GM12865 (cell line): ENCODE data around the gene LDLRAD4.

Source experiments
- DNase-seq: peaks from one replicate; pipeline ENCODE4 v3.0.0; 2010; ENCODE audit warnings: low read depth
- H3K4me3 ChIP-seq: 2 replicates; pipeline ENCODE4 v1.5.1; 2011; ENCODE audit warnings: mild to moderate bottlenecking, low read depth, low read length, control low read depth
- TF ChIP-seq, protein P1 (sequence below): IDR thresholded peaks from 2 replicates; pipeline ENCODE4 v1.5.1; 2011; ENCODE audit warnings: low read length, control low read depth, low read depth, inconsistent platforms; ENCODE audit not compliant: insufficient read depth; ENCODE audit errors: missing control alignments

Gene LDLRAD4

DNA sequence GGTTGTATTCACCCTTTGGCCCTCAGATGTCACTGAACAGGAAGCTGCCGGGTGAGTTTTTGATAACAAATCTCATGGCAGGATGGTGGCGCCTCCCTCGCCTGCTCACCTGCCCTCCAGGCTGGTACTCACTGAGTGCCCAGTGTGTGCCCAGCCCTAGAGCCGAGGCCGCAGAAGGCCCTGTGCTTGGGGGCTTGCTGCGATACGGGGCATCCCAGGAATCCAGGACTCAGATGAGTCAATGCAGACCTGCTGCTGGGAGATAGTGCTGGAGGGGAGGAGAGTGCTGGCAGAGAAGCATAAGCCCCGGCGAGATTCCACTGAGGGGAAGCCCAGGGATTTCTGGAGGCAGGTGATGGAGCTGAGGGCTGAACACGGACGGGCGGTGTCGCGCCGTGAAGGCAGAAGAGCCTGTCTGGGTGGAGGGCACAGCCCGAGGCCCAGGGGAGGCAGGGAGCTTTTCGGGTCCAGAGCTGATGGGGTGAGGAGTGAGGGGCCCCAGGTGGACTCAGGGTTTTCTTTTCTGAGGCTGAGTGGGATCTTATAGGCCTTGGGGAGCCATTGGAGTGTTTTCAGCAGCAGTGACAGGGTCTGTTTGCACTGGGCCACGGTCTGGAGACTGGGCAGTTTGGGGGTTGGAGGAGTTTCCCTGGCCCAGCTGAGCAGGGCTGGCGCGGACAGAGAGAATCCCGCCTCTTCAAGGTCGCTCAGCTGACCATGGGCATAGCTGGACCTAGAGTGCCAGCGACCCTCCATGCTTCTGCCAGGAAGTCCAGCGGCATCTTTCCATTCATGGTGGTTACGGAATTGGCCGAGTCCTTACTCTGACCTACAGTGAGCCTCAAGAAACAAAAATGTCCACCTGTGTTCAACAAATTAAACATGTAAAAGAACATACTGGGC, 35.5 kb downstream of the LDLRAD4 start:
- no peak for DNase-seq
- no peak overlapping the region for H3K4me3 ChIP-seq
- TF ChIP-seq, protein P1, sequence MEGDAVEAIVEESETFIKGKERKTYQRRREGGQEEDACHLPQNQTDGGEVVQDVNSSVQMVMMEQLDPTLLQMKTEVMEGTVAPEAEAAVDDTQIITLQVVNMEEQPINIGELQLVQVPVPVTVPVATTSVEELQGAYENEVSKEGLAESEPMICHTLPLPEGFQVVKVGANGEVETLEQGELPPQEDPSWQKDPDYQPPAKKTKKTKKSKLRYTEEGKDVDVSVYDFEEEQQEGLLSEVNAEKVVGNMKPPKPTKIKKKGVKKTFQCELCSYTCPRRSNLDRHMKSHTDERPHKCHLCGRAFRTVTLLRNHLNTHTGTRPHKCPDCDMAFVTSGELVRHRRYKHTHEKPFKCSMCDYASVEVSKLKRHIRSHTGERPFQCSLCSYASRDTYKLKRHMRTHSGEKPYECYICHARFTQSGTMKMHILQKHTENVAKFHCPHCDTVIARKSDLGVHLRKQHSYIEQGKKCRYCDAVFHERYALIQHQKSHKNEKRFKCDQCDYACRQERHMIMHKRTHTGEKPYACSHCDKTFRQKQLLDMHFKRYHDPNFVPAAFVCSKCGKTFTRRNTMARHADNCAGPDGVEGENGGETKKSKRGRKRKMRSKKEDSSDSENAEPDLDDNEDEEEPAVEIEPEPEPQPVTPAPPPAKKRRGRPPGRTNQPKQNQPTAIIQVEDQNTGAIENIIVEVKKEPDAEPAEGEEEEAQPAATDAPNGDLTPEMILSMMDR = no peak

DNA sequence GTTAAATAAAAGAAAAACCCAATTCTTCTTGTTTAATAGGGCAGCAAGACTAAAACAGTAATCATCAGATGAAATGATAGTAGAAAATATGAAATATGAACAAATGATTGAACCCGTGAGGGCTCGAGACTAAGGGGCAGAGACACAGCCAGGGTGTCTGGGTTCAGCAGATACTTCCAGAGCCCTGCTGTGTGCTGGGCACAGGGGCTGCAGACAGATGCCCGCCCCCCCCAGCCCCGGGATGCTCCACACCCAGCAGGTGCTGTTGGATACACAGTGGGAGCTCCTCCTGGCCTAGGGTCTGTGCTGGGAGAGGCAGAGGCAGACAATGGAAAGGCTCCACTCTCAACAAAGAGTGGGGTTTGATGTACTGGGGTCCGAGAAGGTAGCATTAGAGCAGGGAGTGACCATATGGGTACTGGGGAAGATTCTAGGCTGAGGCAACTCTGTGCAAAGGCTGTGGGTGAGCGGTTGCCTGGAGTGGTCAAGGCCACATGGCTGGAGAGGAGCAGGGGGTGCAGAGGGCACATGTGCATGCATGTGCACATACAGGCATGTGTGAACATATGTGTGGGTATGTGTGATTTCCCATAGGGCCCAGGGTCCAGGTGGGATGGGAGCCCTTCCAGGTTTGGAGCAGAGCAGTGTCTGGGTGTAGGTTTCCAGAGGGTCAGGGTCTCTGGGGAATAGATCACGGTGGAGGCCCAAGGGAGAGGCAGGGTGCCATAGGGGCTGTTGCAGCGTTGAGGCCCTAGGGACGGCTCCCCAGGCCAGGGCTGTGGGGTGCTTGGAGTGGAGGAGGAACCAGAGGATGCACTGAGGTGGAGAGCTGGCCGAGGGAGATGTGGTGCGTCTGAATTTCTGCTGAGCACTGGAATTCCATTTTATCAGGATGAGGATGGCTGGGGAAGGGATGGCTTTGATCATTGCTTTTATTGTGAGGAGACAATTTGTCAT, 36.7 kb downstream of the LDLRAD4 start:
- DNase-seq = no peak
- TF ChIP-seq, protein P1 = no peak
- H3K4me3 ChIP-seq = no peak overlapping the region

DNA sequence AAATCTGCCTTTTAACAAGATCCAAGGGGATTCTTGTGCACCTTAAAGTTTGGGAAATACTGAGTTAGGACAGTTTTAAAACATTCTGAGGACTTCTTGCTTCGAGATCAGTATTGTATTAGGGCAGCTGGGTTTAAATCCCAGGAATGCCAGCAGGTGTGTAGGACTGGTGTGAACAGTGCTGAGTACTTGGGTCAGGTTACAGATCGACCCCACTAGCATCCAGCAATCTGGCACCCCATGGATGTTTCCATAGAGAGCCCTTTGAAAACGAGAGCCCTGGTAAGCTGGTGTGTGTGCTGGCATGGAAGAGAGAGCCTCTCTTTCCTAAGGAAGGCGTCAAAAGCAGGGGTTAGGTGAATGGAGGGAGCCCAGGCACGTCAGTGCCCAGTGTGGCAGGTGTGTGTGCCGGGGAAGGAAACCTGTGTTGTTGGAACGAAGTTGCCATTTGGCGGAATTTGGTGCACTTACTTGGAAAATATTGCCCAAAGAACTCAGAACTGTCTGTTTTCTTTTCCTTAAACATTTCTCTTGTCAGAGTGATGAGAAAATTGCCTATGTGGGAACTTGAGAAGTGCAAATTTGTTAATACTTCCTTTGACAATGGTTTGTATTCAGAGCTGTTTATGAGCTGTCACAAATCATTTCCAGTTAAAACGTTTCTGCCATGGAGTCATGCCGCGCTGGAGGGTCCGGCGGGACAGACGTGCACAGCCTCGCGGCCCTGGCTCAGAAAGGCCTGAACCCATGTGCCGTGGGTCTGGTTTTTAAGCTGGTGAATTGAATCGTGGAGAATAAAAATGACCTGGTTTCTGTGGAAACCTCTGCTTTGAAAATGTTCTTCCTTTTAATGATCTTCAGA, 38.1 kb downstream of the LDLRAD4 start:
- DNase-seq = no peak
- TF ChIP-seq, protein P1 = no peak
- H3K4me3 ChIP-seq = no peak overlapping the region

DNA sequence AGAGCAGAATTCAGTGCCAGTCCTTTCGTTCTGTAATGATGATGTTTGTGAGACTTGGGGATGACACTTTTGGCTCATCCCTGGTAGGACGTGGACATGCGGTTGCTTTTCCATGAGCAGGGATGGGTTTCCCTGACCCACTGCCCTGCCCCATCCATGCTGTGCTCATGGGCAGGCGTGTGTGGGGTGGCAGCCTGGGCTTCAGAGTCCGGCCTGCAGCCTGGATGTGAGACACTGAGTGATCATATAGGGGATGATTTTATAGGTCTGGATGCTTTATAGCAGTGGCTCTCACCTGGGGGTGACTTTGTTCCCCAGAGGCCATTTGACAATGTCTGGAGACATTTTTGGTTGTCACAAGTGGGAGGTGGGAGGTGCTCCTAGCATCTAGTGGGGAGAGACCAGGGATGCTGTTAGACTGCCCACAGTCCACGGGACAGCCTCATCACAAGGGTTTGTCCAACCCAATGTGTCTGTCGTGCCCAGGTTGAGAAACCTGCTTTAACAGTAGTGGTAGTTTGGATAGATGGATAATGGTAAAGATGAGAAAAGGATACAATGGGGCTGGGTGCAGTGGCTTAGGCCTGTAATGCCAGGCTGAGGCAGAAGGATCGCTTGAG, 38.9 kb downstream of the LDLRAD4 start:
- TF ChIP-seq, protein P1 = no peak
- no peak for DNase-seq
- no peak overlapping the region for H3K4me3 ChIP-seq

- H3K4me3 ChIP-seq = no peak overlapping the region
- TF ChIP-seq, protein P1 = no peak
- DNase-seq = no peak
Measured at GRCh38 chr18:13258921-13259320, 40.4 kb downstream of the LDLRAD4 start.

GRCh38 chr18:13259701-13260100, 41.1 kb downstream of the LDLRAD4 start:
- TF ChIP-seq, protein P1 = no peak
- DNase-seq = no peak
- H3K4me3 ChIP-seq = no peak overlapping the region
